GM18861 (cell line): ENCODE measurements around the gene ATP9A.
"Not testable (repeated sequence)": the region's sequence is repeated elsewhere in the genome, so short reads cannot be mapped to it uniquely, and the experiment has no call there.

Source experiments
- ATAC-seq: cut with Tn5 transposase; IDR thresholded peaks from one replicate; pipeline ENCODE4 v1.9.1; 2021; ENCODE audit not compliant: unreplicated experiment

Gene ATP9A

DNA sequence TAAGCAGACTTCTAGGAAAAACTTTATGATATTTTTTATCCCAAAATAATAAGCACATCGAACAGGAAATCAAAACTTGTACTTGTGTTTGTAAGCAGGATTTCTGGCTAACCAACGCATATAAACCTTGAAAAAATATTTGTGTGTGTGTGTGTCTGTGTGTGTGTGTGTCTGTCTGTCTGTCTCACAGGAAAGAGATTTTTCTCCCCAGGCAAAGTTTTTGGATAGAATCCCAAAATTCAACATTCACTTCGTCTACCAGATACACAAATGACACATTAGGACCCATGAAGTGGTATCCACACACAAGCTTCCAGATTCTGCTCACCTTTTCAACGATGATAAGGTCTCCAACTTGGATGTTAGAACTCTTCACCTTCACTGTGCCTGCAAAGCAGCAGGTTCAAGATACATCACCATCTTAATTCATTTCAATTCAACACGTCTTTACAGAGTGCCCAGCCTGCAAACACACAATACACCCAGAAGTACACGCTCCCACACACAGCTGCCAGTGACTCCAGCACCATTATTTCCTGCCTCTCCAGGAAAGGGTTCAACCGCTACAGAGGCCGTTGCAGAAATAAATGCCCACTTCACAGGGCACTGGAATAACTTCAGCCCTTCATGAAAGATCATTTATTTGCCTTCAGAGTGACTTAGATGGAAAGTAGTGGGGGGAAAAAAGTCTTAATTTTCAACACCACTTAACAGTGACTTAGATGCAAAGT lies 70.9 kb downstream of the ATP9A start:
- no peak for ATAC-seq

DNA sequence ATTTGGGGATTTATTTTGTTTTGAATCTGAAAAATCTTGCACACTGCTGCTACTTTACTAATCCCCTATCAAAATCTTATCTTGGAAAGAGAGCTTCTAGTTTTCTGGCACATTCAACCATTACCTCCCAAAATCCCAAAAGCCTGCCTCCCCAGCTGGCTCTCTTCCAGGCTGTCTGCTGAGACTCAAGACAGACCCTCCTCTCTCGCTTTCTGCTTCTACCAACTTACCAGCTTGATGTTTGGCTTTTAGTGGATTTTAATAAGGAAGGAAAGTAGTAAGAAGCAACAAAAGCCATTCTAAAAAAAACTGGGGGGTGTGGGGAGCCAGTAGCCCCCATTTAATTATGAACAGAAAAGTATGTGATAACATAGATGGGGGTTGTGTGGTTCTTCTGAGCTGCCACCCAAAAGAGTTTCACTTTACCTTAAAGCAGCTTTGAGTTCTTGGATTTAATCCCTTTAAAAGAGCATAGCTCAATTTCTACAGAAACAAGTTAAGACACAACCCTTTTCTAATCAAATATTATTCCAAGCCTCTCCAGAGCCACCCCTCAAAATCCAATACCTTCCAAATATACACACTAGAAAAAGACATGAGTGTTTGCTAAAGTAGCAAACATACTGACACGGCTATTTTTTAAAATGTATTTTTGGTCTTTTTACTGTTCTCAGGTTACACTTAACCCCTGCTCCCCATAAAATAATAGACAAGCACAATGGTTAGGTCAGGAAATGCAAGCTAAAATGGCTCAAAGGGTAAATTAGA lies 71.7 kb downstream of the ATP9A start:
- ATAC-seq: no peak

DNA sequence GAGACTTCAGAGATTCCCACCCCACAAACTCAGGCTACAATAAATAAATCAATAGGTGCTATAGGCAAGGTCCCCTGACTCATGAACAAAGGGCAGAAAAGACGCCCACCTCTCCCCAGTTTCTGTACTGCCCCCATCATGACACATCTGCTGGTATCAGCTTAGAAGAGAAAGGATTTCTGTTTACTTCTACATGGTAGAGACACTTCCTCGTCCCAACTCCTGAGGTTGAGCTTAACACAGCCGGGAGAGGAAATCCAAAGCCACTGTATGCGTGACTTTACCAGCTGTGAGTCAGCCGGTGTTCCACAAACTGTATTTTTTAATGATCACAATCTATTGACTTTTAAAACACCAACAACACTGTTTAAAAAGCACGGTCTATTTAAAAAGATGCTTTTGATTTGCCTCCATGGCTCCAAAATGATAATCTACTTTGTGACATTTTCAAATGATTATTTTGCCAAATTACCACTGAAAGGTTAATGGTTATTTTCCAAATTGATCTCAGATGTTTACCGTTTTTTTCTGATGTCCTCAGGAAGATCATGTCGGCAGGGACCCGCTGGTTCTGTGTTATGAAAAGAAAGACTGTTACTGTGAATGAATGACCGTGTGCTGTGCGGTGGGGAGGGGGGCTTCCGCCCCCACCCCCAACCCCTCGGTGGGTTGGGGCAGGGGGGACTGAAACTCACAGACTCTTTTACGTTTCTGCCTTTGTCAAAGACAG lies 72.5 kb downstream of the ATP9A start:
- no peak for ATAC-seq

DNA sequence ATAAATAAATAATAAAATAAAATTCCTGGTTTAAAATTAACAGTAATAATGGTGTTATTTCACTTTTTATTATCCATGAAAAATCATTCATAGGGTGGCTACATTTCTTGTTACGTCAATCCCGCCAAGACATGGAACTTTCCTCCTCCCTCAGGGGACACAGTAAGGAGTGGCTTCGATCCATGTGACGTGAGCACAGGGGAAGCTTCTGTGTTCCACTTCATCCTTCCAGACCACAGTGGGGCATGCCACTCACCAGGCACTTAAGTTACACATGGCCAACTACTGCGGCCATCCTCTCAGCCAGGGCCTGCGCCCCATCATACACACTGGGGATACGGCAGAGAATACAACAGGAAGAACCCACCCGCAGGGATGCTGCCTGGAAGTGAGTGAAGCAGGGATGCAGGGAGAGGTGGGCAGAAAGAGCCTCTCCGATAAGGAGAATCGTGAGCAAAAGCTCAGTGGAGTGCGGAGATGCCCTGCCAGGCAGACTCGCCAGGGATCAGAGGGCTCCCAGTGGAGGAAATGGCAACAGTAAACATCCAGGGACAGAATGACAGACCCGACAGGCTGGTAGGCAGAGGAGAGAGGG lies 75.3 kb downstream of the ATP9A start:
- no peak for ATAC-seq

DNA sequence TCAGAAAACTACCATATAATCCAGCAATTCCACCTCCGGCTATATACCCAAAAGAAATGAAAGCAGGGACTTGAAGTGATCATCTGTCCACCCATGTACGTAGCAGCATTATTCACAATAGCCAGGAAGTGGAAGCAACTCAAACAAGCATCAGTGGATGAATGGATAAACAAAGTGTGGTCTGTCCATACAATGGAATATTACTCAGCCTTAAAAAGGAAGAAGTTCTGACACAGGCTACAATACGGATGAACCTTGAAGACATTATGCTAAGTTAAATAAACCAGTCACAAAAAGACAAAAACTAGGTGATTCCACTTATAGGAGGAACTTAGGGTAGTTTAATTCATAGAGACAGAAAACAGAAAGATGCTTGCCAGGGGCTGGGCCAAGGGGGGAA lies 76.5 kb downstream of the ATP9A start:
- no peak for ATAC-seq

DNA sequence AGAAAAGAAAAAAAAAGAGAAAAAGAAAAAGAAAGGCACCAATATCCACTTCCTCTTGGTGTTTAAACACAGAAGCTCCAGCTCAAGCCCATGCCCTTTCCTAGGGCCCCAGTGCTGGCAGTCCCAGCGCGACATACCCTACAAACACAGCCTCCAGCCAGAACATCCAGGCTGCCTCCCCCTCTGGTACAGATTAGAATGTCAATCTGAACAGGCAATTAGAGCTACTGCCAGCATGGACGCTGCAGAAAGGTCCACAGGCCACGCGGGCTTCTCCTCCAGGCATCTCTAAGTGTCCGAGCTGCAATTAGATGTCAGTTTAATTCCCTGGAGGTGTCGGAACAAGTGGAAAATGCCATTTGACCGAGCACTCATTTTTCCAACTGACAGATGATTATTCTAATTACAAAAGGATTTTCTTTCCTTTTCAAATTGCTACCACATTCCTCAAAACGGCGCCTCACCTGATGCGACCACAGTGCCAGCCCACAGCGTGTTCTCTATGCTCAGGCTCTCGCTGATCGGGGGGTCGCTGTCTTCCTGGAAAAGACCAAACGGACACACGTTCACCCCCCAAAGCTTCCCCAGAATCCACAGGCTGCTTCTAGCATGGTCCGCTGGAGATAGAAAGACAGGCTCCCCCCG lies 79.5 kb downstream of the ATP9A start:
- no peak for ATAC-seq

DNA sequence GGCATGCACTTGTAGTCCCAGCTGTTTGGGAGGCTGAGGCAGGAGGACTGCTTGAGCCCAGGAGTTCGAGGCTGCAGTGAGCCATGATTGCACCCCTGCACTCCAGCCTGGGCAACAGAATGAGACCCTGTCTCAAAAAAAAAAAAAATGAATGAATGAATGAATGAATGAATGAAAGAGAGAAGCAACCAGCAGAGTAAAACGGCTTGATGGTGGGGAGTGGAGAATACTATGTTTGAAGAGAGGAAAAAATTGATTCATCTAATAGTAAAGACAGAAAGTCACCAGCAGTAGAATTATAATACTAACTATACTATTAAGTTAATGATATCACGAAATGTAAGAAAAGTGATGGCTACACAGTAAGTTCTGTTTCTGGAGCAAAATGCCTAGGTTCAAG lies 80.6 kb downstream of the ATP9A start:
- ATAC-seq: no peak

DNA sequence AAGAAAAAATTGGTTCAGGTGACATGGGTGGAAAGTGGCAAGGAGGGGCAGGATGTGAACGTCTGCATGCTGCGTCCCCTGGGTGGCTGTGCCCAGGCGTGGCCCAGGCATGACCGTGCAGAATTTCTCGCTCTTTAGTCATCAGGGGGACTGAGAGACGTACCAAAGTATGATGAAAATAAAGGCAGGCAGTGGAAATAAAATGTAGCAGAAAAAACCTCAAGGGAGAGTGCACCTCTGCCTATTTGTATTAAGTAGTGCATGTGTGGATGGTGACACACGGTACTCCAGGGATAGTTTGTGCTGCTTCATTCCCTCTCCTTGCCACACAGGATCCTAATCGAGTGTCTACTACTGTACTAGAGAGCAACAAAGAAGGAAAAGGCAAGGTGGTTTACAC lies 81.1 kb downstream of the ATP9A start:
- ATAC-seq: no peak

DNA sequence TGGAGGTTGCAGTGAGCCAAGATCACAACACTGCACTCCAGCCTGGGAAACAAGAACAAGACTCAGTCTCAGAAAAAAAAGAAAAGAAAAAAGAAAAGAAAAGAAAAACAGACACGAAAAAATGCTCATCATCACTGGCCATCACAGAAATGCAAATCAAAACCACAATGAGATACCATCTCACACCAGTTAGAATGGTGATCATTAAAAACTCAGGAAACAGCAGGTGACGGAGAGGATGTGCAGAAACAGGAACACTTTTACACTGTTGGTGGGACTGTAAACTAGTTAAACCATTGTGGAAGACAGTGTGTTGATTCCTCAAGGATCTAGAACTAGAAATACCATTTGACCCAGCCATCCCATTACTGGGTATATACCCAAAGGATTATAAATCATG lies 82.7 kb downstream of the ATP9A start:
- ATAC-seq: not testable (repeated sequence)

DNA sequence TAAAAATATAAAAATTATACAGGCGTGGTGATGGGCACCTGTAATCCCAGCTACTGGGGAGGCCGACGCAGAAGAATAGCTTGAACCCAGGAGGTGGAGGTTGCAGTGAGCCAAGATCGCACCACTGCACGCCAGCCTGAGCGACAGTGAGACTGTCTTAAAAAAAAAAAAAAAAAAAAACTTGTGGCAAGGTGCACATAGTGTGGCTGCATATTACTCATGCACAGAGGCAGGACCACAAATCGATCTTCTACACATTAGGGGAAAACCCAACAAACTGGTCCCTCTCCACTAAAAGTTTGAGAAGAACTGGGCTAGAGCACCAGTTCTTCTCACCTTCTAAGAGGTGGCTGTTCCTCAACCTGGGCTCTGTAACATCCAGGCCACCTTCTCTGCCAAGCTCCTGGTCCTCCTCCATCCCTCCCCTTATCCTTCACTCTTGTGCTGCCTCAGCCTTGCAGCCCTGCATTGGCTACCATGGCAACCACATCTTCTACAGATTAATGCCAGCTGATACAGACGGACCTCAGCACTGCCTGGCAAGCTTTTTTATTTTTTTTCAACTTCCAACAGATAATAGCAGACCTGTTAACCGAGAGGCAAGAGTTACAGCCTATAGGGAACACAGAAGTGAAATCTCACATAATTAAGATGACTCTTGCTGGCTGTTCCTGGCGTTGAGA lies 88.0 kb downstream of the ATP9A start:
- ATAC-seq: no peak

DNA sequence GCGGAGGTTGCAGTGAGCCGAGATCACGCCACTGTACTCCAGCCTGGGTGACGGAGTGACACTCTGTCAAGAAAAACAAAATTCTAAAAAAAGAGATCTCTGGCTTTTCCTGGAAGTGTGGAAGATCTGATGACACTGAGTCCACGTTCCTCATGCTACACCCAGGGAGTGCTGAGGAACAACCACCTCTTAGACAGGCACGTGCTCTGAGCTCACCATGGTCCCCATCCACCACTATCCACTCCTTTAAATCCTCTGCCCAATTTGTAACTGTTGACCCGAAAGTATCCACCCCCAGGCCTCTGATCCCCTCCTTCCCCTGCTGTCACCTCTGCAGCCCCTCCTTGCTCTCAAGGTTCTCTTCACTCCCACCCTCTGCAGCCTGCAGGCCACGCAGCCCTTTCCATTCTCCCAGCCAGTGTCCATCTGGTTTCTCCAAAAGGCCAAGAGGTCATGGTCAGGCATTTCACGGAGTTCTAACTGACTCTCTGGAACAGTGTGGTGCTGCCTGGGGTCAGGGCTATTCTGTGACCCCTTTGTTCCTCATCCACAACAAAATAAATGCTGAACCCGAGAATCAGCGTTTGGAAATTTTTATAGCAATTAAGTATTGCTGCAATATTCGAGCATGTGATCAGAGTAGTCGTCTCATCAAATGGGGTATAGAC lies 88.8 kb downstream of the ATP9A start:
- no peak for ATAC-seq

DNA sequence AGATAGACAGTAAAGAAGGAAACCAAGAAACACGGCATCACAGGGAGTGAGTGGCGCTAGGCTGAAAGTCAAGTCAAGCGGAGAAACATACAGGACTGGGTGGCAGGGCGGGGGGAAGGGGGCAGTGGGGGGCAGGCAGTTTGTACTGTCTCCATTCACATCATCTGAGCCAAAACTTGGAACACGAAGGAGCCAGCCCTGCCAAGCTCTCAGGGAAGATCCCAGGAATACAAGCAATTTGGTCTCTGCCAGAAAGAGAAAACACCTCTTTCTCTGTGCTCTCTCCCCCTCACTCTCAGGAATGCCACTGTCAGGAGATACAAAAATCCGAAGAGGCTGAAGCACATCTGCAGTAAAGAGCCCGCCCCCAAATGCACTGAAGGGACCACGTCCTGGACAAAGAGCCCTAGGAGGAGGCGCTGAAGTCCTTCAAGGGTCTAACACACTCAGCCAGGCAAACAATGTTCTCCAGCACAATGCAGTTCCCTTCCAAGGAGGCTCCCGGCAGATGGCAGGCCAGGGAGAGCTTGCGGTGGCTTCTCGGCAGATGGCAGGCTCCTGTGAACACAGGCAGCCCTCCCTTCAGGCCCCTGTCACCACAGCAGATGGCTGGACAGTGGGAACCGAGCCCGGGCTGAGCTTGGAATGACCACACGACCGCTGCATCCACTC lies 90.0 kb downstream of the ATP9A start:
- ATAC-seq: no peak

DNA sequence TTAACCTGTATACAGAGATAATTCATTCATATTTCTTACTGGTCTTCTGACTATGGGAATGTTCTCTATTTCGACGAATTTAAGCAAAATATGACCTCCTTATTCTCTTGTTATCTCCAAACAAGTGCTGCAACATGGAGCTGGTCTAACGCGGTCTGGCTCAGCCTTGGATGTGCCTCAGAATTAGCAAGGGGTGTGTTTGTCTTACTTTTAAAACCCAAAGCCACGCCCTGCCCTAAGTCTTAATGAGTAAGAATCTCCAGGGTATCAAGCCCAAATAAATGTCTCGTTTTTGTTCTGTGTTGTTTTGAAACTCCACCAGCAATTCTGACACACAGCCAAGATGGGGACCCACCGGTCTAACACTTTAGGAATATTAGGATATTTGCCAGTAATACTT lies 99.2 kb downstream of the ATP9A start:
- no peak for ATAC-seq

DNA sequence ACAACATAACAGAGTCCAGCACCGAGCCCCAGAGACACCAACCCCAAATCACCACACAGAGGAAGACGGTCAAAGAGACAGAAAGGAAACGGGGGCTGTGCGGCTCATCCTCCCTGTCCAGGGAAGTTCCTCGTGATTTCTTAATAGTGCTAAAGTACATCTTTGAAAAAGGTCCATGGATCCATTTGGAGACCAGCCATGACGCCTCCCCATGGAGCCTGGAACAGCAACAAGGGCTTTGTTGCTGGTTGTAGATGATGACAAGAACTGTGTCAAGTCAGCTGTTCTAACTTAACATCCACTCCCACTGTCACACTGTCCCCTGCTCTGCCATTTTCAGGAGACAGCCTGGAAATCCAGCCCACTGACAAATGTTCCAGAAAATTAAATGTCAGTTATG lies 99.7 kb downstream of the ATP9A start:
- no peak for ATAC-seq

DNA sequence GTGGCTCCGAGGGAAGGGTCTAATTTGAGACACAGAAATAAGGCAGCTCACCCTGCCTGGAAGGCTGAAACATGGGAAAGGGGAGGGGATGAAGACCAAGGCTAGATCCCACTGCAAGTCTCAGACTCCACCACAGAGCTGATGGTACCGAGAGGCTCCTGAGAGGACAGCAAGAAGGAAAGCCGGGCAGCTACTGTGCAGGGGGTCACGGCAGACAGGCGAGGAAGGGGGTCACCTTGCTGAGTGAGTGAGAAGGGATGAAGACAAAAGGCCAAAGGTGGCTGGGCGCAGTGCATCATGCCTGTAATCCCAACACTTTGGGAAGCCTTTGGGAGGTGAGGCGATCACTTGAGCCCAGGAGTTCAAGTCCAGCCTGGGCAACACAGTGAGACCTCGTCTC lies 100.7 kb downstream of the ATP9A start:
- ATAC-seq: no peak

DNA sequence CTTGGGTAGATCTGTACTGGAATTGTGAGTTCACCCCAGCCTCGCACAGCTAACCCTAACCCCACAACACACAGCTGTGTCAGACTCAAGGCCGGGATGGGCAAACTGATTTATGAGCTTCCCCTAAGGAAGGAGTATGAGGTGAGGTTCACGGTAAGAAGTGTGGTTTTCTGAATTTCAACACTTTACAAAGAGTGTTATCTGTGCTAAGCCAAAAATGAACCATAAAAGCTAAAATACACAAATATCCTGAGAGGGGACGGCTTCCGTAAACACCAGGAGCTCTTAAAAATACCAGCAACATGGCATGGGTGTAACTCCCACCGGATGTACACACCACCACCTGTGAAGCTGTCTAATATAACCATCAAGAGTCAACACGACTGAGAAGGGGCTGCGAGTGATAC lies 101.2 kb downstream of the ATP9A start:
- no peak for ATAC-seq

DNA sequence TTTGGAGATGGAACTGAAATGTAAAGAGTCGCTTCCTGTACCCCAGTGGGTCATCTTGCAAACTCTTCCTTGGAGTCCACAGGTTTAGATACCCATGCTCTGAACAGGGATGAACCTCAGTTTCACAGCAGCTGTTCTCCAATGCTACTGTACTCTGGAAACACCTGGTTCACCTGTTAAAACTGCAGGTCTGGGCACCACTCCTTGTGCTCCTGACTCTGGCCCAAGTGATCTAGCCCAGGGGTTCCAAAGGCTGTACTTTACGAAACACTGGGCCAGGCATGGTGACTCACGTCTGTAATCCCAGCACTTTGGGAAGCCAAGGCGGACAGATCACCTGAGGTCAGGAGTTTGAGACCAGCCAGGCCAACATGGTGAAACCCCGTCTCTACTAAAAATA lies 102.1 kb downstream of the ATP9A start:
- no peak for ATAC-seq

DNA sequence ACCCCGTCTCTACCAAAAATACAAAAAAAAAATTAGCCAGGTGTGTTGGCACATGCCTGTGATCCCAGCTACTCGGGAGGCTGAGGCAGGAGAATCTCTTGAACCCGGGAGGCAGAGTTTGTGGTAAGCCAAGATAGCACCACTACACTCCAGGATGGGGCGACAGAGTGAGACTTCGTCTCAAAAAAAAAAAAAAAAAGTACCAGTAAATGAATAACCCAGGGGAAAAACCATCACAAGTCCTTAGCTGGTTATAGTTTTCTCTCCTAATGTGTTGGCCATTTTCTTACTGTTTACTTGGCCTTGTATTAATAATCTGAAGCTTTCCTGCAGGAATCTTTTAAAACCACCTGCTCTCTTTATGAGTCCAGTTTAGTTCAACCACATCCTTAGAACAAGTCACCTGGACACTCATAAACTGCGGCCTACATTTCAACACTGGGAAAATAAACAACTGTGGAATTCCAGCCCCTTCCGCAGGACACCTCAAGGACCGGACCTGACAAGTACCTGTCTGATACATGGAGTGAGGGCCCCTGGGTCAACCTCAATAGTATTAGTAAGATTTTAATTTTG lies 102.6 kb downstream of the ATP9A start:
- ATAC-seq: no peak

DNA sequence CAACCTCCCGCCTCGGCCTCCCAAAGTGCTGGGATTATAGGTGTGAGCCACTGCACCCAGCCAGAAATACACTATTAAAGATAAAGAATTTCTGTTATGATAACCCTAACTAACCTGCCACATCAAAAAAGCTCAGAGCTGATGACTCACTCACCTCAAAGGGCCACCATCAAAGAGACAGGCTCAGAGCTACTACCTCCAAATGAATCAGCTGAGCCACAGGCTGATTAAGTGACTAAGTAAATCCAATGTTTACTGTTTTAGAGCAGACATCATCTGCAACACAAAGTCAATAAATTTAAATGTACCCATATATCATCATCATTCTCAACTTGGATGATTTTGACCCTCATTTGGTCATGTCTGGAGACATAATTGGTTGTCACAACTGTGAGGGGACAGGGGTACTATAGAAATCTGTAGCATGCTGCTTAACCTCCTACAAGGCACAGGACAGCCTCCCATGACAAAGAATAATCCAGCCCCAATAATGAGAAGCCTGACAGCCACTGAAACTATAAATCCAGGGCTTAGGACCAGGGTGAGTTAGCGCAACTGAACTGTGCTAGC lies 106.5 kb downstream of the ATP9A start:
- ATAC-seq: no peak
